AG04450 (cell line): ENCODE results near the gene LINGO1. TPM values are rescaled to one million over a fixed set of nuclear protein-coding genes. Genes with fewer than 3 reads are reported as not detected.

Experiments used
- CTCF ChIA-PET: fragments of 300-600, 350-600 bp; formaldehyde crosslinking; extraction: SDS; loops from one replicate; lab custom pipeline; 2022; ENCODE audit warnings: antibody characterized with exemption, inconsistent platforms; lab: Charles Lee
- POLR2A ChIA-PET: fragments of 350-600 bp; formaldehyde crosslinking; extraction: SDS; loops from one replicate; lab custom pipeline; 2021; ENCODE audit warnings: antibody characterized with exemption, inconsistent platforms; lab: Yijun Ruan, JAX
- DNase-seq: peaks from one replicate; pipeline ENCODE4 v3.0.0-alpha.2; 2011; ENCODE audit warnings: low read depth, low spot score
- H3K27ac ChIP-seq: one replicate; pipeline ENCODE4 v1.5.1; 2012; ENCODE audit warnings: low read depth, low read length, control low read depth
- H3K27me3 ChIP-seq: one replicate; pipeline ENCODE4 v1.6.0; 2012; ENCODE audit warnings: low read length; ENCODE audit not compliant: control insufficient read depth, insufficient read depth
- H3K4me3 ChIP-seq: 2 replicates; pipeline ENCODE4 v1.5.1; 2011; ENCODE audit warnings: mild to moderate bottlenecking, low read depth, low read length, control low read depth
- H3K9me3 ChIP-seq: 2 replicates; pipeline ENCODE4 v1.5.1; 2012; ENCODE audit warnings: low read length; ENCODE audit not compliant: control insufficient read depth, insufficient read depth
- polyA plus RNA-seq: library from polyadenylated mRNA; depleted of rRNA; stranded (reverse); fragments of >200 nt; gene quantifications from 2 replicates; pipeline ENCODE4 v1.2.3, GENCODE V29; 2011
- TF ChIP-seq, protein P1 (sequence below): IDR thresholded peaks from 2 replicates; pipeline ENCODE4 v1.5.1; 2011; ENCODE audit warnings: low read depth, low read length, control low read depth, inconsistent platforms

LINGO1 gene
- polyA plus RNA-seq, 1 experiment = not detected

DNA sequence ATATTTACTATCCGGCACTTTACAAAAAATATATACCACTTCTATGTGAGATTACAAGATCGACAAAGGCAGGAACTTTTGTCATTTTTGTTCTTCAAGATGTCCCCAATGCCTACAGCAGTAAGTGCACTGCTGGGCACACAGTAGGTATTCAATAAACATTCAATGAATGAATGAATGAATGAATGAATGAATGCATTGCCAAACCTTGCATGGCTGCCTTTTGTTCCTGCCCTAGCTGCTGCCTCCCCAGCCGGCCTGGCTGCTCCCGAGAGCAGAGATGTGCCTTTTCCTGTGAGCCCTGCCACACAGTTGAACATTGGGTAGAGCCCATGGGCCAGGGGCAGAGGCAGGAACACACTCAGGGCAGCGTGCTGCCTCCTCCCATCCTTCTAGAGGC, 37.5 kb downstream of the LINGO1 start:
- POLR2A ChIA-PET = no interaction called here
- TF ChIP-seq, protein P1, sequence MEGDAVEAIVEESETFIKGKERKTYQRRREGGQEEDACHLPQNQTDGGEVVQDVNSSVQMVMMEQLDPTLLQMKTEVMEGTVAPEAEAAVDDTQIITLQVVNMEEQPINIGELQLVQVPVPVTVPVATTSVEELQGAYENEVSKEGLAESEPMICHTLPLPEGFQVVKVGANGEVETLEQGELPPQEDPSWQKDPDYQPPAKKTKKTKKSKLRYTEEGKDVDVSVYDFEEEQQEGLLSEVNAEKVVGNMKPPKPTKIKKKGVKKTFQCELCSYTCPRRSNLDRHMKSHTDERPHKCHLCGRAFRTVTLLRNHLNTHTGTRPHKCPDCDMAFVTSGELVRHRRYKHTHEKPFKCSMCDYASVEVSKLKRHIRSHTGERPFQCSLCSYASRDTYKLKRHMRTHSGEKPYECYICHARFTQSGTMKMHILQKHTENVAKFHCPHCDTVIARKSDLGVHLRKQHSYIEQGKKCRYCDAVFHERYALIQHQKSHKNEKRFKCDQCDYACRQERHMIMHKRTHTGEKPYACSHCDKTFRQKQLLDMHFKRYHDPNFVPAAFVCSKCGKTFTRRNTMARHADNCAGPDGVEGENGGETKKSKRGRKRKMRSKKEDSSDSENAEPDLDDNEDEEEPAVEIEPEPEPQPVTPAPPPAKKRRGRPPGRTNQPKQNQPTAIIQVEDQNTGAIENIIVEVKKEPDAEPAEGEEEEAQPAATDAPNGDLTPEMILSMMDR = no peak
- Histone ChIP-seq H3K9me3 (no peaks in the 10 kb centered on the region; the same call in 1 of the 2 replicates), H3K27ac (no peak overlapping the region), H3K27me3 (peaks cover 11% of the 10 kb centered on the region), H3K4me3 (no peak overlapping the region)
- DNase-seq = no peak
- CTCF ChIA-PET = no interaction called here

DNA sequence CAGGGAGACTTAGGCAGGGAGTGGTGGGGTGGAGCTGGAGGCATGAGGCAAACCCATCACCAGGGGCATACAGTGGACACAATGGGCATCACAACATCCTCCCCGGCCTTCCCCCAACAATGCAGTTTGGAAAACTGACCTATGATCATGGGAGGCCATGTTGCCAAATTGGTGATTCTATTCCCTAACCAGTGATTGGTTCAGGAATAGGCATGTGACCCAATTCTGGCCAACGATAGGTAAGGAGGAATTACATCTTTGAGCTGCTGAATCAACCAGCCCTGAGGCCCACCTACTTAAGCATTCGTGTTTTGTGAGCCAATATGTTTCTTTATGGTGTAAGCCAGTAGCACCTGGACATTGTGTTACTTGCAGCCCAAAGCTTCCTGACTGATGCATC, 40.0 kb downstream of the LINGO1 start:
- Histone ChIP-seq H3K27me3 (peaks cover 25% of the 10 kb centered on the region), H3K4me3 (no peak overlapping the region), H3K27ac (no peak overlapping the region), H3K9me3 (no peaks in the 10 kb centered on the region; the same call in 1 of the 2 replicates)
- no peak for DNase-seq
- CTCF ChIA-PET = no interaction called here
- TF ChIP-seq, protein P1 = no peak
- POLR2A ChIA-PET = no interaction called here

DNA sequence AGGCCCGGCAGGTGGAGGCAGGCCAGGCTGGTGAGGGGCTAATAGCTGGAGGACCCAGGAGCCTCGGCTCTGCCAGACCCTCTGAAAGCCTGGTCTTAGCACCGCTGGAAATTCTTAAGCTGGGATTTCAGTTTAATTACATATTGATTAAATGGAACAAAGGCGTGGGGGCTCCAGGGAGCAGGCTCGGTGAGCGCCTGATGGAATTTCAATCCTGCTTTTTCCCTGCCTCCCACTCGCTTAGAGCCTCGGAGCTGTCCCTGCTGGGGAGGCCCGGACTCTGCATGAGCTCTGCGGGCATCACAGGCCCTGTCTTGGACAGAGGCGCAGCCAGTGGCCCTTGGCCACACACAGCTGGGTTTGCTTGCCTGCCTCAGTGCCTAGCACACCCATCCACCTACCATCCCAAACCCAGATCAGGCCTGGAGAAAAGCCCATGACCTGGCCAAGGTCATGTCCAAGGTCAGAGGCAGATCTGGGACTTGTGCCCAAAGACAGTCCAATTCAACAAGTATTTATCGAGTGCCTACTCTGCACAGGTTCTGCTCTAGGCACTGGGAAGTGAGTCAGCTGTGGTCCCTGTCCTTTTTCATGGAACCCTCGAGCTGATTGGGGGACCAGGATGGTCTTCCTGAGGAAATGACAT, 40.6 kb downstream of the LINGO1 start:
- Histone ChIP-seq H3K27ac (peak overlapping the region; percentile 21), H3K9me3 (no peaks in the 10 kb centered on the region; the same call in 1 of the 2 replicates), H3K27me3 (peaks cover 29% of the 10 kb centered on the region), H3K4me3 (no peak overlapping the region)
- TF ChIP-seq, protein P1 = no peak
- CTCF ChIA-PET = no interaction called here
- POLR2A ChIA-PET = no interaction called here
- no peak for DNase-seq

DNA sequence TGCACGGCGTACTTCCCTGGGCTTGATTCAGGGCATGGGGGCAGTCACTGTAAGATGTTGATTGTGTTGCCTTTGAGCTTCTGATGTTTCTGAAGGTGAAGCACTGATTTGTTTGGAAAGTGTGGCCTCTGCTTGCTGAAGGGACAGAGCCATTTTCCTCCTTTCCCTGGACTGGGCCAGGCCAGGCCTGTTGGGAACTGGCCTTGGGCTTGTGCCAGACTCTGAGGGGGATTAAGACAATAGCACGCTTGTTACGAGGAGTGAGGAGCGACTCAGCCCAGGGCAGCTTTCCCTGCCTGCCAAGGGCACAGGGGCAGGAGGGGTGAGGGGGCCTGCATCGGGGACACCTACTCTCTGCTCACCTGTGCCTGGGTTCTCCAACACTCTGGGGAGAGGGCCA, 42.9 kb downstream of the LINGO1 start:
- ChIA-PET CTCF (no interaction called here), POLR2A (no interaction called here)
- Histone ChIP-seq H3K27ac (no peak overlapping the region), H3K4me3 (no peak overlapping the region), H3K9me3 (no peaks in the 10 kb centered on the region; the same call in 1 of the 2 replicates), H3K27me3 (peaks cover 38% of the 10 kb centered on the region)
- DNase-seq = no peak
- TF ChIP-seq, protein P1 = no peak

DNA sequence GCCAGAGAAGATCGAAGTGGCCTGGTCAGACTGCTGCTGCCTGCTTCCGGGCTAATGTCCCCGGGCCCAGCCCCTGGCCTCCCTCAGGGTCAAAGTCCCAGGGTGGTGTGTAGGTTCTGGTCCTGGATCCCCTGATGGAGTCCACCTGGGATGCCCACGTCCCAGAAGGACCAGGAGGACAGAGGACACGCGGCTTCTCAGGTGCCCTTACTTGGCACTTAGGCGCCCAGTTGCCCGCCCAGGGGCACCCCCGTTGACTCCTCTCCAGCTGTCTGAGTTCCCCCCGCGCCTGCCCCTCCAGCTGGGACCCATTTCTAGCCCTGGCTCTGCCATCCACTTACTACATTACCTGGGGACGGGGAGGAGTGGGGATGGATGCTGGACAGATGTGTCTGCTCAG, 44.6 kb downstream of the LINGO1 start:
- no peak overlapping the region for H3K27ac ChIP-seq
- no peak for DNase-seq
- CTCF ChIA-PET = interaction anchor here (1.1 kb wide), 1 partner anchor 45 kb away, joined by 3 read pairs; no protein-coding TSS in a partner anchor
- H3K27me3 ChIP-seq = peaks cover 48% of the 10 kb centered on the region
- TF ChIP-seq, protein P1 = no peak
- H3K9me3 ChIP-seq = no peaks in the 10 kb centered on the region; the same call in none of the 2 replicates
- POLR2A ChIA-PET = no interaction called here
- no peak overlapping the region for H3K4me3 ChIP-seq
